CD4-positive, alpha-beta T cell treated with Interferon gamma for 1 hour (primary cell): ENCODE results near the gene FAM221B.

Experiments
- DNase-seq: peaks from one replicate; pipeline ENCODE4 v3.0.0-alpha.2; 2020

Gene FAM221B

DNA sequence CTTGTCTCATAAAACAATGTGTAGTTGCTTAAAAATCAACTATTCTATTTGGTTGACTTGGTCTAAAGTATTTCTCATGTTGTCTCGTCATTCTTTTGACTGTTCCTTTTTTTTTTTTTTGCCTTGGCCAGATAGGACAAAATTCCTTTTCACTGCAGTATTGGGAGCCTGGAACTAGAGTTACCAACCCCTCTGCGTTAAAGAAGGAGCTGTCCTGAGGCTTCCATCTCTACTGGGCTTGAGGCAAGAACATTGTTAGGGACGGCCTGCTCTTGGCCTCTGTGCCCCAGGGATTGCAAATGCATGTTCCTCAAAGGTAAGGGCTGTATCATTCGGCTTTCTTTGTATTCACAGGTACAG is 38.5 kb downstream of the FAM221B start:
- DNase-seq: no peak

DNA sequence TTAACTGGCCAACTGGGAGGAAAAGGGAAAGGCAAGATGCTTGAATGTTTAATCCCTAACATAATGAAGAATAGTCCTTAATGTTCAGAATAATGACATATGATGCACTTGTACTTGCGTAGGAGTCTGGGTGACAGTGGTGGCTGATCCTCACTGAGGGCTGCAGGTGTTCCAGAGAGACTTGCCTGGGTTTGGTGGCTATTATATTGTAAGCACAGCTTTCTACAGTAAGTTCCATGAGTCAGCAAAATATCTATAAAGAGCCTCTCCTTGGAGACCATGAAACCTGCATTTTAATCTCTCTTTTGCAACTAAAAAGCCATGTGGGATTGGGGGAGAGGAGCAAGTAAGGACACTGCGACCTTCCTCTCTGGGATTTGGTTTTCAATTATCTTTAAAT is 39.0 kb downstream of the FAM221B start:
- DNase-seq: no peak

DNA sequence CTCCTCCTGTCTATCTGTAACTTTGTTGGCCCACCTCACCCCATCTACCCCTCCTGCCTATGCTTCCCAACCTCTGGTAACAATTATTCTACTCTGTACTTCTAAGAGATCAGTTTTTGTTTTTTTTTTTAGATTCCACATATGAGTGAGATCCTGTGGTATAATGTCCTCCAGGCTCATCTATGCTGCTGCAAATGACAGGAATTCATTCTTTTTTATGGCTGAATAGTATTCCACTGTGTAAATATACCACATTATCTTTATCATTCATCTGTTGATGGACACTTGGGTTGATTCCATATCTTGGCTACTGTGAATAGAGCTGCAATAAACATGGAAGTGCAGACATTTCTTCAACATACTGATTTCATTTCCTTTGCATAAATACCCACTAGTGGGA is 45.1 kb downstream of the FAM221B start:
- DNase-seq: no peak

DNA sequence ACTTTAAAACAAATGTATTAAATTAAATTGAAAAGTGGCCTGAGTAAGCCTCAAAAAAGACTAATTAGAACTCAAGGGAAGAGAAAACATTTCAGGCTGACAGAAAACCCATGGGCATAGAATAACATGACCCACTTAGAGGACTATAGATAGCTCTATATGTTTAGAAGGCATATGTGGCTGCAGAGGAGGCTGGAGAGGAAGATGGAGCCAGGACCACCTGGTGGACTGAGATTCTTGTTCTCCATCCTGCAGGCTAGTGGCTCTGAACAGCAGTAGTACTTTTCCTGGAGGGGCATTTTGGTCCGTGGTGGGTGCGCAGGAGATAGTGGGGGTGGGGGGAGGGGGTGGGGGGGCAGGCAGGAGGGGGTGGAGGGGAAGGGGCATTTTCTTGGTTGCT is 47.5 kb downstream of the FAM221B start:
- DNase-seq: no peak

DNA sequence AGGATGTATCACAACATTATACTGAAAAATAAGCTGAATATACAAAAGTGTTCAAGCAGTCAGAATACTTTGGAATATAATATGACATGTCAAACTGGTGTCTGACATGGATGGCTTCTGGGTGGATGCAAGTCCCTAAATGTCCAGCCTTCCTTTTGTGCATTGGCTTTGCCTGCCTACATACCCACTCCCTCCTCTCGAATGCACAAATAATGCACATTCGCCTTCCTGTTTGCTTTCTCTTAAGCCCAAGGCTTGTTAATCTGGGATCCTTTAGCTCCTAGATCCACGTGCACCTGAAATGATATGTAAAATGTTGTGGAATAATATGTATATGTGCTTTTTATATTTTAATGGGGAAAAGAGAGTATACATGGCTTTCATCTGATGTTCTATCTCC is 50.0 kb downstream of the FAM221B start:
- no peak for DNase-seq

DNA sequence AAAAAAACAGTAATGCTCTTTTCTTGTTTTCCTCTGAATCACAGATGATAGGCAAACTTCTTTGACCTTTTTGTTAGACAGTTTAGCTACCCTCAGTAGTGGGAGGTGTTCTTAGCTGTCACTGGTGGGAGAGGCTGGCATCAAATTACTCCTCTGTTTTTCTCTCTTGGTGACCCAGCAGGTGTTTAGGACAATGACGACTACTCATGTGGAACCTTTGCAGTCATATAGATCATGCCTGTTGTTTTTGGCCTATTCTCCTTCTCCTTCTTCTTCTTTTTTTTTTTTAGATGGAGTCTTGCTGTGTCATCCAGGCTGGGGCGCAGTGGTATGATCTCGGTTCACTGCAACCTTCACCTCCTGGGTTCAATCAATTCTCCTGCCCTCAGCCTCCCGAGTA is 52.5 kb downstream of the FAM221B start:
- DNase-seq: no peak

DNA sequence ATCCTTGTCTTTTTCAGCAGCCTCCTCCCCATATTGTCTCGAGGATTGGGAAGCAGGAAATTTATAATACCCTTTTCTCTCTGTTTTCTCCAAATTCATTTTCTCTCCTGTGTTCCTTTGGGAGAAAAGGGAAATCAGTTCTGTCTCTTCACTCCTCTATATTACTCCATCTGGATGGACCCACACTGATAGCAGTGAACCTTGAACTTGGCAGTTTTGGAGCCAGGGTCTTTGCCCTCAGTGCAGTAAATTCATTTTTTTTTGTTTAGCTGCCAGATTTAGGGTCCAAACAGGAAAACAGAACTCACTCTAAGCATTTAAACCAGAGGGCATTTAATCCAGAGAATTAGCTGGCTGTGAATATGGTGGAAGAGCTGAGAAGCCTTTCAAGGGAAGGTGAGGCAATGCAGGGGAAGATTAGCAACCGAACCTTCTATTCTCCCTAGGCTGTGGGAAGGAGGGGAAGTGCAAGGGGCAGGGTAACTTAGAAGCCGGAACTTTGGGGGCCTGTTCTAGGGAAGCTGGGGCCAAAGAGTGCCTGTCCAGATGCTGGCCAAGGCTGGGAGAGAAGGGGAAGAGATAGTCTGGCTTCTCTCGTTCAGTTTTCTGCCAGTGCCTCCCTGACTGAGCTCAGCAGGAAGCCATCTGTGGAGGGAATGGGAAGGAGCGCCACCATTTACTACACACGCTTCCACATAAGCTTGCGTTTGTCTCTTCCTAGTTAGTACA is 53.5 kb downstream of the FAM221B start:
- no peak for DNase-seq

DNA sequence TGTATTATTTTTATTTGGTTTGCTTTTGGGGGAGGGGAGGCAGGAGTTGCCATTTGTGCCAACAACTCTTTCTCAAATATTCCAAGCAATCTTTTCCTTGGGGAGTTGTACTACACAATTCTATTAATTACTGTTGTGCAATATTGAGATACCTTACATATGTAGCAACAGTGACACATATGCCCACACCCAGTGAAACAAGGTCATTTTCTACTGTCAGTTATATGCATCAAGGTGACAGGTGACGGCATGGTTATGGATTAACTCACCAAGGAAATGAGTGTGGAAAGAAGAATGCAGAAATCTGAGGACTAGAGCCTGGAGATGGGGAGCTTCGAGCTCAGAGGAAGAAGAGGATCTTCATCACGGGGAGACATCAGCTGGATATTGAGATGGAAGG is 56.6 kb downstream of the FAM221B start:
- DNase-seq: no peak

DNA sequence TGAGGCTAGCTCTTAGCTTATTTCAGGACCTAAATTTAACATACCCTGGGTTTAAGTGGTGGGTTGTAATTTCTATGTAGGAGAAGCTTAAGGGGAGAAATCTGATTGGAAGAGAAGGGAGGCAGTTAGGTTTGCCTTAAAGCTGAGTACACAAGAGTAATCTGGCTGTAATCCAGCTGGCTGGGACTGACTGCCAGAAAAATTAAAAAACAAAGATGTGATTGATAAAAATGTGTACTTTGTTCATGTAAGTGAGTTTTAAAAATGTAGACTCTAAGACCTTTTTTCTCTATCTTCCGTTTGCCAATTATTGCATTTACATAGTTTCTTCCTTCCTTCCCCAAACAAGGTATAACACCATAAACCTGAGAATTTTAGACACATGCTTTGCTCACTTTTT is 57.0 kb downstream of the FAM221B start:
- DNase-seq: no peak

DNA sequence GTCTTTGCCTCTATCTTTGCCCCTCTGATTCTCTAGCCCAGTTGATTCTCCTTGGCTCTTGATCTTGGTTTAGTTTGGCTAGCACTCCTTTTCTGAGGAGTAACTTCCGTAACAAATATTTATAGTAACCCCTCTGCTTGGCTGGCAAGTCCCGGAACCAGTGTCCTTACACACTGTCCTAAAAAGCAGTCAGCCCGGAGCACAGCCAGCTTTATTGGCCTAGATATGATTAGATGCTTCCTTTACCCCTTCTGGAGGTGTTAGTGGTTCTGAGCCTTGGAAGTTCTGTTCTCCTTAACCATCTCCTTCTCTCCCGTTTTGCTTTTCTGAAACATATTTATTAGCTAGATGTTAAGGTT is 57.5 kb downstream of the FAM221B start:
- no peak for DNase-seq

DNA sequence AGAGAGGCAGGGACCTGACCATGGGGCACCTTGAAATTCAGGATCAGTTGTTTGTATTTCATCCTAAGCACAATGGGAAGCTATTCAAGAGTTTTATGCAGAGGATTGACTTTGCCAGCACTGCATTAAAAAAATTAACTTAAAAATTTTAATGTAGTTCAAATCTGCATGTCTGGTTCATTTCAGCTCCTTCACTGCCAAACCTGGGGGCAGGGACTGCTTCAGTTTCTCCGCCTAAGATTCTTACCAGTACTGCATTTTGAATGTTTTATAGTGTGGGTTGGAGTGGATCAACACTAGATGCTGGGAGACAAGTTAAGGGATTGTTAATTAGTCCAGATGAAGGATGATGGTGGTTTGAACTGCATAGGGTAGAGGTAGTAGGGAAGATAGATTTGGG is 58.8 kb downstream of the FAM221B start:
- DNase-seq: no peak

DNA sequence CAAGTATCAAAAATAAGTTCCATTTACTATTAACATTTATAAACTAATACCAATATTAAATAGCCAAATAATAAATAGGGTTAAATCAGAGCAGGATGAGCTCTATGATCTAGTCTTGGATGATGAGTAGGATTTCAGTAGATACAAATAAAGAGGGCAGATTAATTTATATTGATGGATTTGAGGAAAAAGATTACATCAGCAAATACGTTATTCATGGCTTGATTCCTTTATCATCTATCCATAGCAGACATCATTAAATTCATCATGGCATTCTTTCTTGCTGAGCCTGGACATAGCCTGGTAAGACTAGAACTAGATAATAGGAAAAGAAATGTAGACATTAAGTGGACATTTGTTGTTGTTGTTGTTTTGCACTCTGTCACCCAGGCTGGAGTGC is 61.1 kb downstream of the FAM221B start:
- no peak for DNase-seq

DNA sequence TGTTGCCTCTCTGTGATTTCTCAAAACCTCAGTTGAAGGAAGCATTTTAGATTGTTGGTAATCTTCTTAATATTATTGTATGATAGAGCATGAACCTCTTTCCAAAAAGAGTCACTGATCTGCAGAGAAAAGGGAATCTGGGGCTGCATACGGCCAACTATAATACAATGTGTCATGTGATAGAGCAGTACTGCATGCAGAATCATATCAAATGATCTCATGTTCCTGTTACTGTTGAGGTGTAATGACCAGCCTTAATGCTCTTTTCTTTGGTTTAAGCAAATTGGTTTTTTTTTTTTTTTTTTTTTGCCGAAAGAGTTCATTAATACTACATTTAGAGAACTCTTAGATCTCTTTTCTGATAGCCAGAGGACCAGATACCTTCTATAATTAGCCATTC is 61.5 kb downstream of the FAM221B start:
- no peak for DNase-seq
